HEK293 (cell line): ENCODE results near the gene CHD2.

Experiments used
- TCF7L2 ChIP-seq: IDR thresholded peaks from 2 replicates; pipeline ENCODE4 v1.6.1; 2011; ENCODE audit warnings: low read depth, mild to moderate bottlenecking, inconsistent platforms, low read length, moderate library complexity, borderline replicate concordance
- ZNF223 ChIP-seq: fragments of 450-650 bp; formaldehyde crosslinking; IDR thresholded peaks from 2 replicates; pipeline ENCODE4 v1.5.1; 2016; ENCODE audit warnings: missing biosample characterization, missing genetic modification characterization
- TF ChIP-seq, protein P1 (sequence below): fragments of 450-650 bp; formaldehyde crosslinking; IDR thresholded peaks from 2 replicates; pipeline ENCODE4; 2016; ENCODE audit warnings: missing biosample characterization, missing genetic modification characterization
- TF ChIP-seq, protein P2 (sequence below): fragments of 450-650 bp; formaldehyde crosslinking; IDR thresholded peaks from 2 replicates; pipeline ENCODE4 v1.5.1; 2016; ENCODE audit warnings: missing biosample characterization, missing genetic modification characterization

DNA sequence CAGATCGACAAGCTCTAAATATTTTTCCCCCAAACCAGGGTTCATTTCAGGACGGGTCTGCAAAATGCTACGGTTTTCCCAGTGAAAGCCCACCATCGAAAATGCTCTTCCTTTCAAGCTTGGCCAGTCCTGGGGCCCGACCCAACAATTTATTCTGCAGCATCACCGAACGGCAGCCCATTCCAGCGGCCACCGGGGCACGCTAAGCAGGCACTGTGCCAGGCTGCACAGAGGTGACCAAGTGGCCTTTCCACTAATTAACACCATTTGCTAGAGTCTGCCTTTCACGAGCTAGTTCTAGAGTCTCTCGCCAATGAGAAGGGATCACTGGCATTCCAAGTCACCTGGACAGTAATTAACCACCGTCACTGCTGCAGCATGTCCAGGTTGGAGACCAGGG lies 174.5 kb downstream of the CHD2 start:
- TF ChIP-seq, protein P1, sequence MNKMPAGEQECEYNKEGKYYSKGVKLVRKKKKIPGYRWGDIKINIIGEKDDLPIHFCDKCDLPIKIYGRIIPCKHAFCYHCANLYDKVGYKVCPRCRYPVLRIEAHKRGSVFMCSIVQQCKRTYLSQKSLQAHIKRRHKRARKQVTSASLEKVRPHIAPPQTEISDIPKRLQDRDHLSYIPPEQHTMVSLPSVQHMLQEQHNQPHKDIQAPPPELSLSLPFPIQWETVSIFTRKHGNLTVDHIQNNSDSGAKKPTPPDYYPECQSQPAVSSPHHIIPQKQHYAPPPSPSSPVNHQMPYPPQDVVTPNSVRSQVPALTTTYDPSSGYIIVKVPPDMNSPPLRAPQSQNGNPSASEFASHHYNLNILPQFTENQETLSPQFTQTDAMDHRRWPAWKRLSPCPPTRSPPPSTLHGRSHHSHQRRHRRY, result no peak
- no peak for TF ChIP-seq ZNF223 (tag by site-specific recombination)
- TF ChIP-seq, protein P2, sequence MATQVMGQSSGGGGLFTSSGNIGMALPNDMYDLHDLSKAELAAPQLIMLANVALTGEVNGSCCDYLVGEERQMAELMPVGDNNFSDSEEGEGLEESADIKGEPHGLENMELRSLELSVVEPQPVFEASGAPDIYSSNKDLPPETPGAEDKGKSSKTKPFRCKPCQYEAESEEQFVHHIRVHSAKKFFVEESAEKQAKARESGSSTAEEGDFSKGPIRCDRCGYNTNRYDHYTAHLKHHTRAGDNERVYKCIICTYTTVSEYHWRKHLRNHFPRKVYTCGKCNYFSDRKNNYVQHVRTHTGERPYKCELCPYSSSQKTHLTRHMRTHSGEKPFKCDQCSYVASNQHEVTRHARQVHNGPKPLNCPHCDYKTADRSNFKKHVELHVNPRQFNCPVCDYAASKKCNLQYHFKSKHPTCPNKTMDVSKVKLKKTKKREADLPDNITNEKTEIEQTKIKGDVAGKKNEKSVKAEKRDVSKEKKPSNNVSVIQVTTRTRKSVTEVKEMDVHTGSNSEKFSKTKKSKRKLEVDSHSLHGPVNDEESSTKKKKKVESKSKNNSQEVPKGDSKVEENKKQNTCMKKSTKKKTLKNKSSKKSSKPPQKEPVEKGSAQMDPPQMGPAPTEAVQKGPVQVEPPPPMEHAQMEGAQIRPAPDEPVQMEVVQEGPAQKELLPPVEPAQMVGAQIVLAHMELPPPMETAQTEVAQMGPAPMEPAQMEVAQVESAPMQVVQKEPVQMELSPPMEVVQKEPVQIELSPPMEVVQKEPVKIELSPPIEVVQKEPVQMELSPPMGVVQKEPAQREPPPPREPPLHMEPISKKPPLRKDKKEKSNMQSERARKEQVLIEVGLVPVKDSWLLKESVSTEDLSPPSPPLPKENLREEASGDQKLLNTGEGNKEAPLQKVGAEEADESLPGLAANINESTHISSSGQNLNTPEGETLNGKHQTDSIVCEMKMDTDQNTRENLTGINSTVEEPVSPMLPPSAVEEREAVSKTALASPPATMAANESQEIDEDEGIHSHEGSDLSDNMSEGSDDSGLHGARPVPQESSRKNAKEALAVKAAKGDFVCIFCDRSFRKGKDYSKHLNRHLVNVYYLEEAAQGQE (tag by site-specific recombination), result no peak
- no peak for TF ChIP-seq TCF7L2
